H9 (cell line): ENCODE data around the gene NDUFV2. TPM values are rescaled to one million over a fixed set of nuclear protein-coding genes. Genes with fewer than 3 reads are reported as not detected.

Experiments used
- DNase-seq: peaks from one replicate; pipeline ENCODE4 v3.0.0-alpha.2; 2017
- H2AFZ ChIP-seq: one replicate; pipeline ENCODE4 v1.6.1; 2013; ENCODE audit warnings: mild to moderate bottlenecking, low read length, control low read depth, moderate library complexity
- H2AK5ac ChIP-seq: 2 replicates; pipeline ENCODE4 v1.6.1; 2013; ENCODE audit warnings: low read length, control low read depth, mixed read lengths; ENCODE audit not compliant: insufficient read length
- H2BK120ac ChIP-seq: one replicate; pipeline ENCODE4 v1.6.1; 2013; ENCODE audit warnings: low read depth, mild to moderate bottlenecking, low read length, control low read depth, inconsistent platforms; ENCODE audit not compliant: poor library complexity, severe bottlenecking
- H2BK12ac ChIP-seq: 2 replicates; pipeline ENCODE4 v1.6.1; 2013; ENCODE audit warnings: low read length, control low read depth, mixed read lengths, low read depth; ENCODE audit not compliant: insufficient read length
- H2BK15ac ChIP-seq: 2 replicates; pipeline ENCODE4 v1.6.1; 2013; ENCODE audit warnings: low read depth, low read length, control low read depth
- H2BK20ac ChIP-seq: one replicate; pipeline ENCODE4 v1.6.1; 2013; ENCODE audit warnings: low read depth, mild to moderate bottlenecking, low read length, control low read depth, inconsistent platforms; ENCODE audit not compliant: poor library complexity, severe bottlenecking
- H2BK5ac ChIP-seq: 2 replicates; pipeline ENCODE4 v1.6.1; 2013; ENCODE audit warnings: low read length, control low read depth, mixed read lengths; ENCODE audit not compliant: insufficient read length
- H3K14ac ChIP-seq: 2 replicates; pipeline ENCODE4 v1.6.1; 2013; ENCODE audit warnings: low read length, control low read depth; ENCODE audit not compliant: insufficient read depth
- H3K18ac ChIP-seq: 2 replicates; pipeline ENCODE4 v1.6.1; 2013; ENCODE audit warnings: low read depth, mild to moderate bottlenecking, mixed read lengths, low read length, control low read depth; ENCODE audit not compliant: insufficient read length
- H3K23ac ChIP-seq: 2 replicates; pipeline ENCODE4 v1.6.1; 2013; ENCODE audit warnings: low read length, control low read depth, mixed read lengths, low read depth; ENCODE audit not compliant: insufficient read length
- H3K23me2 ChIP-seq: 2 replicates; pipeline ENCODE4 v1.6.1; 2013; ENCODE audit warnings: low read depth, mild to moderate bottlenecking, mixed read lengths, low read length, control low read depth; ENCODE audit not compliant: insufficient read length, poor library complexity, severe bottlenecking
- H3K27ac ChIP-seq: 2 replicates; pipeline ENCODE4 v1.5.1; 2013; ENCODE audit warnings: low read length, control low read depth, mixed read lengths, low read depth; ENCODE audit not compliant: insufficient read length
- H3K27me3 ChIP-seq: 2 replicates; pipeline ENCODE4 v1.6.1; 2013; ENCODE audit warnings: low read length, control low read depth, inconsistent platforms; ENCODE audit not compliant: insufficient read depth
- H3K4ac ChIP-seq: 2 replicates; pipeline ENCODE4 v1.6.1; 2013; ENCODE audit warnings: low read depth, mild to moderate bottlenecking, control low read depth, inconsistent platforms, low read length, moderate library complexity
- H3K4me1 ChIP-seq: 2 replicates; pipeline ENCODE4 v1.6.1; 2013; ENCODE audit warnings: low read length, control low read depth, inconsistent platforms; ENCODE audit not compliant: insufficient read depth
- H3K4me2 ChIP-seq: 2 replicates; pipeline ENCODE4 v1.6.1; 2013; ENCODE audit warnings: low read length, control low read depth, mixed read lengths; ENCODE audit not compliant: insufficient read length, insufficient read depth
- H3K56ac ChIP-seq: 2 replicates; pipeline ENCODE4 v1.6.1; 2013; ENCODE audit warnings: low read depth, mild to moderate bottlenecking, mixed read lengths, low read length, control low read depth; ENCODE audit not compliant: insufficient read length
- H3K79me1 ChIP-seq: 2 replicates; pipeline ENCODE4 v1.6.1; 2013; ENCODE audit warnings: low read depth, mild to moderate bottlenecking, moderate library complexity, low read length, control low read depth, inconsistent platforms; ENCODE audit not compliant: insufficient read depth, poor library complexity, severe bottlenecking
- H3K79me2 ChIP-seq: 2 replicates; pipeline ENCODE4 v1.6.1; 2013; ENCODE audit warnings: low read length, control low read depth, inconsistent platforms; ENCODE audit not compliant: insufficient read depth
- H3K9ac ChIP-seq: 2 replicates; pipeline ENCODE4 v1.6.1; 2013; ENCODE audit warnings: low read length, control low read depth, mixed read lengths; ENCODE audit not compliant: insufficient read length; ENCODE audit errors: extremely low read depth
- H3K9me3 ChIP-seq: one replicate; pipeline ENCODE4 v1.6.1; 2013; ENCODE audit warnings: low read depth, low read length, inconsistent platforms; ENCODE audit not compliant: control insufficient read depth
- H3T11ph ChIP-seq: one replicate; pipeline ENCODE4 v1.6.1; 2013; ENCODE audit warnings: mild to moderate bottlenecking, low read length, control low read depth, inconsistent platforms
- H4K20me1 ChIP-seq: one replicate; pipeline ENCODE4 v1.6.1; 2013; ENCODE audit not compliant: control insufficient read depth, insufficient read length, insufficient read depth
- H4K5ac ChIP-seq: 2 replicates; pipeline ENCODE4 v1.6.1; 2013; ENCODE audit warnings: low read depth, mild to moderate bottlenecking, mixed read lengths, low read length, control low read depth; ENCODE audit not compliant: insufficient read length
- H4K8ac ChIP-seq: replicated peaks from 2 replicates; pipeline ENCODE4 v1.6.1; 2013; ENCODE audit warnings: low read length, control low read depth, mixed read lengths, low read depth; ENCODE audit not compliant: insufficient read length
- H4K91ac ChIP-seq: 2 replicates; pipeline ENCODE4 v1.6.1; 2013; ENCODE audit warnings: low read depth, mild to moderate bottlenecking, moderate library complexity, mixed read lengths, low read length, control low read depth; ENCODE audit not compliant: insufficient read length
- H3K27ac Mint-ChIP-seq, 3 experiments: 2 replicates in 2 of 3; 3 replicates in 1 of 3; pipeline ENCODE4 v1.8.0; 2020 to 2021; ENCODE audit warnings: mixed read lengths in 3 of 3, mild to moderate bottlenecking in 1 of 3, moderate library complexity in 1 of 3
- H3K27me3 Mint-ChIP-seq: 2 replicates; pipeline ENCODE4 v1.8.0; 2021; ENCODE audit warnings: low read depth, mild to moderate bottlenecking, moderate library complexity, mixed read lengths
- H3K36me3 Mint-ChIP-seq, 3 experiments: 2 replicates in 2 of 3; 3 replicates in 1 of 3; pipeline ENCODE4 v1.8.0; 2020 to 2021; ENCODE audit warnings: low read depth in 3 of 3, mixed read lengths in 3 of 3; ENCODE audit not compliant: insufficient read depth in 1 of 3
- H3K4me1 Mint-ChIP-seq, 2 experiments: 2 replicates each; pipeline ENCODE4 v1.8.0; 2020; ENCODE audit warnings: mixed read lengths in 2 of 2
- H3K4me3 Mint-ChIP-seq, 2 experiments: 2 replicates in 1 of 2; 3 replicates in 1 of 2; pipeline ENCODE4 v1.8.0; 2020 to 2021; ENCODE audit warnings: mild to moderate bottlenecking in 2 of 2, mixed read lengths in 2 of 2, moderate library complexity in 1 of 2
- H3K9me3 Mint-ChIP-seq, 2 experiments: 2 replicates in 1 of 2; 3 replicates in 1 of 2; pipeline ENCODE4 v1.8.0; 2020; ENCODE audit warnings: mild to moderate bottlenecking in 2 of 2, mixed read lengths in 2 of 2, moderate library complexity in 1 of 2
- WGBS: extraction: QIAGEN DNeasy Blood & Tissue Kit; methylation state at CpG from one replicate; pipeline ENCODE4 v1.1.7; 2013; ENCODE audit warnings: missing lambda C conversion rate, low lambda C conversion rate, mixed read lengths; ENCODE audit not compliant: insufficient read length; ENCODE audit errors: extremely low coverage; 5-methylcytosine and 5-hydroxymethylcytosine counted together
- total RNA-seq: library from RNA; stranded (reverse); gene quantifications from 2 replicates; pipeline ENCODE4 v1.2.1, GENCODE V29; 2021
- TF ChIP-seq, protein P1 (sequence below): fragments of 200-600 bp; sonication (generic); conservative IDR thresholded peaks from 3 replicates; pipeline ENCODE4 v1.8.0; 2021; ENCODE audit warnings: antibody characterized with exemption, mild to moderate bottlenecking

NDUFV2 gene
- total RNA-seq, 1 experiment from 2014 or later: 206 TPM

DNA sequence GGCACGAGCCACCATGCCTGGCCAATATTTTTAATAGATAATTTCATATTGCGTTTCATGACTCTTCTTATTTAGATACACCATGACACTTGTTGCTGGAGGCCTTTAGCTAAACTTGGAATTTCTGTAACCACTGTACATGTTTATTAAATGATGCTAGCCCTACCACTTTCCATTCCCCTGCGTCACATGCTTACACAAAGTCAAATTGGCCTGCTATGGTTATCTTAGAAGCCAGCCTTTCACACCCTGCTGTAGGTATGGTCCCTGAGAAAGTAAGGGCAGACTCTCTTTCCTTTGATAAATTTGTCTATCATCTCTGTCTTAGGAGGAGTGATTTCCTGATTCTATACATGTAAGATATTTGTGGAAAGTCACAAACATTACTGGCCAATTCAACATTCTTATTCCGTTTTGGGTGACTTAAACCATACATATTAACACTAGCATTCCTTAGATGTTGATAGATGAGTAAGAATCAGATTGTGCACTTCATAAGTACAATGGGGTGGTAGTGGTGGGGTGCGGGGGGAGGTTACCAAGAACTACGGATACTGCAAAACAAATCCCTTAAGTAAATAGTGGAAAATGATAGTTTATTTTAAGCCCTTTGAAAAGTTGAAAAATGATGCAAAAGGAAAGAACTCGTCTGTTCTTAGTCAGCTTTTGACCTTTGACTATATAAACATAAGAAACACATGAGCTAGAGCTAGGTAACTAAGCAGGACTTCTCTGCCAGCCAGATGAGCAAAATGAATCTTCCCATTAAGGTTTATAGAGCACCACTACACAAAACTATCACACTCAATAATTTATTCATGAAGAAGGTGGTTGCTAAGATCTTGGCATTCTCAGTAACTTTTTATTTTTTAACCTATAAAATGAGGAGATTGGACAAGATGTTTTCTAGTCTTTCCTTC is 7.9 kb upstream of the NDUFV2 start:
- no peak overlapping the region for H2BK120ac ChIP-seq
- Mint-ChIP-seq H3K27ac (no peak overlapping the region), H3K27me3 (no peaks in the 10 kb centered on the region), H3K36me3 (no peaks in the 10 kb centered on the region), H3K4me1 (peaks cover 27 to 38% of the 10 kb centered on the region in 2 experiments), H3K4me3 (no peak overlapping the region), H3K9me3 (no peaks in the 10 kb centered on the region)
- H3K4ac ChIP-seq: no peak overlapping the region
- no peaks in the 10 kb centered on the region for H3K79me2 ChIP-seq
- H3K27ac ChIP-seq: no peak overlapping the region
- DNase-seq: no peak
- H3K27me3 ChIP-seq: no peaks in the 10 kb centered on the region
- no peak overlapping the region for H3K18ac ChIP-seq
- H3K4me2 ChIP-seq: no peak overlapping the region
- H3K14ac ChIP-seq: no peak overlapping the region
- no peak overlapping the region for H2AFZ ChIP-seq
- no peak overlapping the region for H2AK5ac ChIP-seq
- peaks cover 5% of the 10 kb centered on the region; the same call in 1 of the 2 replicates for H3K4me1 ChIP-seq
- H4K5ac ChIP-seq: no peak overlapping the region
- no peaks in the 10 kb centered on the region for H3K79me1 ChIP-seq
- no peak overlapping the region for H3K23ac ChIP-seq
- H4K8ac ChIP-seq: no peak overlapping the region
- no peak overlapping the region for H2BK15ac ChIP-seq
- WGBS: no CpG with 5 or more reads among the region's 7 CpGs
- no peak overlapping the region for H3K9ac ChIP-seq
- H2BK20ac ChIP-seq: no peak overlapping the region
- H2BK12ac ChIP-seq: no peak overlapping the region
- no peaks in the 10 kb centered on the region for H4K20me1 ChIP-seq
- no peaks in the 10 kb centered on the region for H3K9me3 ChIP-seq
- TF ChIP-seq, protein P1, sequence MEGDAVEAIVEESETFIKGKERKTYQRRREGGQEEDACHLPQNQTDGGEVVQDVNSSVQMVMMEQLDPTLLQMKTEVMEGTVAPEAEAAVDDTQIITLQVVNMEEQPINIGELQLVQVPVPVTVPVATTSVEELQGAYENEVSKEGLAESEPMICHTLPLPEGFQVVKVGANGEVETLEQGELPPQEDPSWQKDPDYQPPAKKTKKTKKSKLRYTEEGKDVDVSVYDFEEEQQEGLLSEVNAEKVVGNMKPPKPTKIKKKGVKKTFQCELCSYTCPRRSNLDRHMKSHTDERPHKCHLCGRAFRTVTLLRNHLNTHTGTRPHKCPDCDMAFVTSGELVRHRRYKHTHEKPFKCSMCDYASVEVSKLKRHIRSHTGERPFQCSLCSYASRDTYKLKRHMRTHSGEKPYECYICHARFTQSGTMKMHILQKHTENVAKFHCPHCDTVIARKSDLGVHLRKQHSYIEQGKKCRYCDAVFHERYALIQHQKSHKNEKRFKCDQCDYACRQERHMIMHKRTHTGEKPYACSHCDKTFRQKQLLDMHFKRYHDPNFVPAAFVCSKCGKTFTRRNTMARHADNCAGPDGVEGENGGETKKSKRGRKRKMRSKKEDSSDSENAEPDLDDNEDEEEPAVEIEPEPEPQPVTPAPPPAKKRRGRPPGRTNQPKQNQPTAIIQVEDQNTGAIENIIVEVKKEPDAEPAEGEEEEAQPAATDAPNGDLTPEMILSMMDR: no peak
- H4K91ac ChIP-seq: no peak overlapping the region
- H2BK5ac ChIP-seq: no peak overlapping the region
- no peak overlapping the region for H3T11ph ChIP-seq
- H3K56ac ChIP-seq: no peak overlapping the region
- peaks cover 2% of the 10 kb centered on the region for H3K23me2 ChIP-seq
